T-helper 9 cell (primary cell): ENCODE measurements around the gene RMDN3.
A peak's percentile ranks its signal among the peaks of the same experiment; 100 is the strongest.

Experiments used
- DNase-seq: peaks from one replicate; pipeline ENCODE4 v3.0.0-alpha.2; 2020

The RMDN3 gene

GRCh38 chr15:40746916-40747418 lies 8.1 kb downstream of the RMDN3 start:
- DNase-seq, result no peak

- DNase-seq, result no peak
Observed at GRCh38 chr15:40744815-40745152, 10.3 kb downstream of the RMDN3 start.

GRCh38 chr15:40743921-40744814 lies 10.9 kb downstream of the RMDN3 start:
- peak; percentile 55 for DNase-seq

- DNase-seq, result no peak
Observed at GRCh38 chr15:40743485-40743901, 11.6 kb downstream of the RMDN3 start.

- DNase-seq, result no peak
Observed at GRCh38 chr15:40739854-40740253, 15.2 kb downstream of the RMDN3 start.

- DNase-seq, result no peak
Observed at GRCh38 chr15:40739047-40739446, 16.0 kb downstream of the RMDN3 start.

- no peak for DNase-seq
Observed at GRCh38 chr15:40737048-40737447, 18.0 kb downstream of the RMDN3 start.

- DNase-seq, result no peak
Observed at GRCh38 chr15:40736575-40736974, 18.5 kb downstream of the RMDN3 start.

GRCh38 chr15:40731034-40731433 lies 24.0 kb downstream of the RMDN3 start:
- DNase-seq, result no peak

- no peak for DNase-seq
Observed at GRCh38 chr15:40723919-40724318, 31.1 kb downstream of the RMDN3 start.

- no peak for DNase-seq
Observed at GRCh38 chr15:40722934-40723333, 32.1 kb downstream of the RMDN3 start.

- DNase-seq, result no peak
Observed at GRCh38 chr15:40722354-40722753, 32.7 kb downstream of the RMDN3 start.

GRCh38 chr15:40721701-40722100 lies 33.4 kb downstream of the RMDN3 start:
- no peak for DNase-seq

GRCh38 chr15:40716165-40716564 lies 38.9 kb downstream of the RMDN3 start:
- no peak for DNase-seq

GRCh38 chr15:40714144-40714543 lies 40.9 kb downstream of the RMDN3 start:
- no peak for DNase-seq

- DNase-seq, result no peak
Observed at GRCh38 chr15:40706121-40706520, 48.9 kb downstream of the RMDN3 start.

- DNase-seq, result no peak
Observed at GRCh38 chr15:40702077-40702476, 53.0 kb downstream of the RMDN3 start.

GRCh38 chr15:40697916-40698315 lies 57.1 kb downstream of the RMDN3 start:
- no peak for DNase-seq

GRCh38 chr15:40696228-40696627 lies 58.8 kb downstream of the RMDN3 start:
- DNase-seq, result no peak

GRCh38 chr15:40695469-40695890 lies 59.6 kb downstream of the RMDN3 start:
- no peak for DNase-seq

GRCh38 chr15:40694688-40695468 lies 60.2 kb downstream of the RMDN3 start, which contains the start of gene RAD51:
RAD51 (plus strand) TSS chr15:40695174; CDS start chr15:40698759, 3,585 bp downstream.
- peak; percentile 88 for DNase-seq

- DNase-seq, result no peak
Observed at GRCh38 chr15:40693904-40694687, 61.0 kb downstream of the RMDN3 start.

- DNase-seq, result no peak
Observed at GRCh38 chr15:40691737-40692136, 63.3 kb downstream of the RMDN3 start.
